ENCODE results near the gene RAB3IL1. TPM values are rescaled to one million over a fixed set of nuclear protein-coding genes. Genes with fewer than 3 reads are reported as not detected.

RAB3IL1 gene
- total and polyA plus RNA-seq, 8 donors = 9.3 to 15.4 (median 11.1) TPM

GRCh38 chr11:61925736-61926135 is 8.4 kb upstream of the RAB3IL1 start:
- Histone ChIP-seq H3K9me3 (no peaks in the 10 kb centered on the region), H3K27me3 (no peaks in the 10 kb centered on the region), H3K36me3 (no peaks in the 10 kb centered on the region), H3K4me1 (peaks cover 12 to 16% of the 10 kb centered on the region in 2 donors), H3K4me3 (no peak overlapping the region), H3K27ac (no peak overlapping the region)
- DNase-seq = no peak
- ATAC-seq = no peak
- intact Hi-C loops (cut with DNase I) = no loop called here
- no peak for TF ChIP-seq CTCF (IDR thresholded peaks at IDR 0.05)

DNA sequence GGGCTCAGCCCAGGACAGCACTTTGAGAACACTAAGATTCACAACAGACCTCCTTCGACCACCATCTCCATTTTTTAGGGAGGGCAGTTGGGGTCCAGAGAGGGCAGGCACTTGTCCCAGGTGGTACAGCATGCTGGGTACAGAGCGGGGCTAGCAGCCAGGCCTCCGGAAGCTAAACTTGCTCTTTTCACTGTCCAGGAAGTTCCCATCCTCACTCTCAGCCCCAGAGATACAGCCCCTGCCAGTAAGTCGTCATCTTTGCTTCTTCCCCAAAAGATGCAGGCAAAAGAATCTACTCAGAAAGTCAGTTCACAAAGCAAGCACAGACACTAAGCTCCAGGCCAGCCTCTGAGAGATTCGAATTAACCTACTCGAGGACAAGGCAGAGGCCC is 6.7 kb upstream of the RAB3IL1 start:
- intact Hi-C loops (cut with DNase I) = no loop called here

GRCh38 chr11:61923166-61924063 is 6.0 kb upstream of the RAB3IL1 start:
- peaks cover 12 to 17% of the 10 kb centered on the region in 2 donors for H3K4me1 ChIP-seq
- peak overlapping the region; percentile 41 to 75 for H3K27ac ChIP-seq
- no peaks in the 10 kb centered on the region for H3K36me3 ChIP-seq
- intact Hi-C loops (cut with DNase I) = no loop called here
- H3K4me3 ChIP-seq = no peak overlapping the region
- peaks cover 0 to 22% of the 10 kb centered on the region in 2 donors for H3K27me3 ChIP-seq
- ATAC-seq (peak; percentile 72), DNase-seq (peak; percentile 57 to 84 (median 74))
- no peak for TF ChIP-seq CTCF (IDR thresholded peaks at IDR 0.05)
- no peaks in the 10 kb centered on the region for H3K9me3 ChIP-seq

More for the DNA sequence above, 6.7 kb upstream of the RAB3IL1 start:
- peaks cover 0 to 15% of the 10 kb centered on the region in 2 donors for H3K27me3 ChIP-seq
- no peaks in the 10 kb centered on the region for H3K36me3 ChIP-seq
- ATAC-seq (no peak), DNase-seq (no peak)
- H3K4me1 ChIP-seq = peaks cover 12 to 16% of the 10 kb centered on the region in 2 donors
- no peak for TF ChIP-seq CTCF (IDR thresholded peaks at IDR 0.05)
- no peaks in the 10 kb centered on the region for H3K9me3 ChIP-seq
- H3K4me3 ChIP-seq = no peak overlapping the region
- H3K27ac ChIP-seq = peak overlapping the region; percentile 33 to 75

GRCh38 chr11:61922539-61922938 is 5.2 kb upstream of the RAB3IL1 start:
- Histone ChIP-seq H3K4me3 (no peak overlapping the region), H3K9me3 (no peaks in the 10 kb centered on the region), H3K4me1 (peaks cover 12 to 26% of the 10 kb centered on the region in 2 donors), H3K27ac (peak overlapping the region; percentile 41 to 75), H3K27me3 (peaks cover 0 to 30% of the 10 kb centered on the region in 2 donors), H3K36me3 (no peaks in the 10 kb centered on the region)
- ATAC-seq (peak; percentile 72), DNase-seq (peak in 3 of 4 donors; percentile 42 to 75 (median 67))
- no peak for TF ChIP-seq CTCF (IDR thresholded peaks at IDR 0.05)
- intact Hi-C loops (cut with DNase I) = no loop called here

DNA sequence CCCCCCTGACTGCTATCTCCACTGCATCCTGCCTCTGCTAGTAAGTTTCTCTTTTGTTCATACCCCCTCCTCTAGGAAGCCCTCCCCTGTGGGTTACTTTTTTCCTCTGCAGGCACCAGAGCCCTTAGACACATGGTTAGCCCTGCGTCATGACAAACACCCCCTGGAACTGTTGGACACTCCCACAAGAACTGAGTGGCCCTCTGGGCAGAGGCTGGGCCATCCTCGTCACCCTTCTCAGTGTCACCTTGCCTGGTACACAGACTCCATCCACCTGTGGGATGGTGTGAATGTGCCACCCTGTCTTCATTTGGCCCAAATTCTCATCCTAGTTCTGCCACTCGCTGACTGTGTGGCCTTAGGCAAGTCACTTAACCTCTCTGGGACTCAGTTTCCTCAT is 4.1 kb upstream of the RAB3IL1 start:
- intact Hi-C loops (cut with DNase I) = no loop called here
- Histone ChIP-seq H3K9me3 (no peaks in the 10 kb centered on the region), H3K36me3 (no peaks in the 10 kb centered on the region), H3K27ac (no peak overlapping the region), H3K27me3 (peaks cover 0 to 41% of the 10 kb centered on the region in 2 donors), H3K4me3 (no peak overlapping the region), H3K4me1 (peaks cover 12 to 35% of the 10 kb centered on the region in 2 donors)
- no peak for ATAC-seq
- no peak for DNase-seq
- no peak for TF ChIP-seq CTCF (IDR thresholded peaks at IDR 0.05)
